ENCODE measurements around the gene ZNF79. TPM values are rescaled to one million over a fixed set of nuclear protein-coding genes. Genes with fewer than 3 reads are reported as not detected.

ZNF79 gene
- total and polyA plus RNA-seq, 2 of the 8 experiments (the other 6 are each of a cell fraction or from before 2014, with no cell fraction given): 2.4 to 7.4 TPM

GRCh38 chr9:127380479-127380878, 43.7 kb upstream of the ZNF79 start:
- TF ChIP-seq SIRT6 (IDR thresholded peaks at IDR 0.05; ENCODE audit: low read length) (no peak), KDM4A (IDR thresholded peaks at IDR 0.05; ENCODE audit: low read depth, low read length, severe bottlenecking) (no peak), TCF12 (IDR thresholded peaks at IDR 0.05; ENCODE audit: low read depth, low read length) (no peak), JUND (IDR thresholded peaks at IDR 0.05; ENCODE audit: low read length) (no peak), CREB1 (IDR thresholded peaks at IDR 0.05) (no peak), SP4 (IDR thresholded peaks at IDR 0.05; ENCODE audit: low read length) (no peak), POLR2AphosphoS5 (IDR thresholded peaks at IDR 0.05; ENCODE audit: low read depth, low read length) (no peak), CTBP2 (IDR thresholded peaks at IDR 0.05; ENCODE audit: borderline replicate concordance, insufficient read depth, insufficient read length, low read length) (no peak), RAD21 (IDR thresholded peaks at IDR 0.05 in 1 of 2, conservative IDR thresholded peaks at IDR 0.05 in 1 of 2; ENCODE audit: low read depth in 2 of 2, low read length in 2 of 2) (no peak), EP300 (IDR thresholded peaks at IDR 0.05; ENCODE audit: borderline replicate concordance in 1 of 2, low read depth in 2 of 2, low read length in 2 of 2) (no peak), MAFK (IDR thresholded peaks at IDR 0.05; ENCODE audit: low read depth, low read length) (no peak), NANOG (IDR thresholded peaks at IDR 0.05; ENCODE audit: insufficient read depth, low read depth, low read length, poor library complexity, severe bottlenecking) (no peak), BRCA1 (IDR thresholded peaks at IDR 0.05; ENCODE audit: low read depth, low read length) (no peak), BACH1 (IDR thresholded peaks at IDR 0.05; ENCODE audit: low read length) (no peak), SRF (IDR thresholded peaks at IDR 0.05; ENCODE audit: low read depth, low read length) (no peak)

More at GRCh38 chr9:127380479-127380878, 43.7 kb upstream of the ZNF79 start:
- Histone ChIP-seq H3K9me3 (ENCODE audit: insufficient read depth in 2 of 2, low read depth in 1 of 2, low read length in 1 of 2) (no peaks in the 10 kb centered on the region), H4K20me1 (replicated peaks in 1 of 2; ENCODE audit: control insufficient read depth in 1 of 2, insufficient read depth in 2 of 2, low read length in 2 of 2) (no peaks in the 10 kb centered on the region), H3K4me1 (replicated peaks in 1 of 4; ENCODE audit: control insufficient read depth in 3 of 4, insufficient read depth in 4 of 4, low read length in 3 of 4) (no peaks in the 10 kb centered on the region), H2BK20ac (ENCODE audit: low read length) (no peak overlapping the region), H3K14ac (ENCODE audit: insufficient read length) (no peak overlapping the region), H3K23ac (ENCODE audit: insufficient read length) (no peak overlapping the region), H3K79me2 (ENCODE audit: control insufficient read depth in 1 of 2, insufficient read depth in 2 of 2, low read length in 2 of 2) (no peaks in the 10 kb centered on the region), H2BK12ac (ENCODE audit: low read depth, low read length) (no peak overlapping the region), H2BK120ac (replicated peaks; ENCODE audit: low read depth, low read length) (no peak overlapping the region), H3K9ac (replicated peaks in 1 of 4; ENCODE audit: extremely low read depth in 1 of 4, low read depth in 3 of 4, low read length in 3 of 4) (no peak overlapping the region), H4K91ac (replicated peaks; ENCODE audit: insufficient read length, low read length) (no peak overlapping the region), H2BK15ac (ENCODE audit: low read length) (no peak overlapping the region), H3K4me2 (ENCODE audit: insufficient read depth in 1 of 2, low read depth in 2 of 2, low read length in 2 of 2) (no peak overlapping the region), H3K27ac (ENCODE audit: low read depth, low read length) (no peak overlapping the region), H3K79me1 (ENCODE audit: low read depth, low read length) (no peaks in the 10 kb centered on the region), H3K18ac (ENCODE audit: extremely low read depth, low read length) (no peak overlapping the region), H4K5ac (ENCODE audit: insufficient read length, low read depth, low read length) (no peak overlapping the region), H3K27me3 (replicated peaks in 1 of 4; ENCODE audit: control insufficient read depth in 3 of 4, extremely low read depth in 1 of 4, insufficient read depth in 3 of 4, low read length in 3 of 4) (no peaks in the 10 kb centered on the region), H2AK5ac (ENCODE audit: low read depth, low read length) (no peak overlapping the region), H3K36me3 (ENCODE audit: control insufficient read depth in 2 of 4, insufficient read depth in 4 of 4, low read length in 3 of 4) (no peaks in the 10 kb centered on the region), H2BK5ac (ENCODE audit: low read depth, low read length) (no peak overlapping the region), H3K4me3 (ENCODE audit: extremely low read depth in 1 of 4, insufficient read depth in 2 of 4, low read depth in 3 of 4, low read length in 4 of 4) (no peak overlapping the region), H3K4ac (replicated peaks; ENCODE audit: insufficient read length, low read depth, low read length) (no peak overlapping the region), H4K8ac (ENCODE audit: extremely low read depth, insufficient read depth, low read length) (no peak overlapping the region), H3K56ac (replicated peaks; ENCODE audit: insufficient read length, low read depth, low read length) (no peak overlapping the region), H2AFZ (ENCODE audit: low read length) (no peak overlapping the region), H3K23me2 (ENCODE audit: low read depth, low read length) (no peaks in the 10 kb centered on the region)
- DNase-seq (ENCODE audit: low read depth in 1 of 2, low spot score in 2 of 2) (no peak), FAIRE-seq (no peak)
- POLR2A ChIA-PET (ENCODE audit: partially characterized antibody): interaction anchor here (1.2 to 1.7 kb wide), 3 partner anchors 11 to 65 kb away, joined by 3 to 5 read pairs (median 3); no protein-coding TSS in a partner anchor
- CTCF ChIA-PET (ENCODE audit: partially characterized antibody): interaction anchor here (0.6 to 3.7 kb wide), 8 partner anchors 11 to 547 kb away, joined by 3 to 15 read pairs (median 3); no protein-coding TSS in a partner anchor
- 100% methylated on average over 3 of the region's 3 CpGs; no CpG with 5 or more reads in 1 of the 2 experiments for WGBS, 2 experiments (ENCODE audit: extremely low coverage in 1 of 2, insufficient coverage in 1 of 2, insufficient read length in 1 of 2, insufficient replicate concordance in 2 of 2, low coverage in 1 of 2, low lambda C conversion rate in 2 of 2, missing lambda C conversion rate in 1 of 2)

All from H1 (cell line).